Muscle of arm (tissue), 12 donors: ENCODE results near the gene SLC2A9. TPM values are rescaled to one million over a fixed set of nuclear protein-coding genes. Genes with fewer than 3 reads are reported as not detected.
"Not testable (repeated sequence)": the region's sequence is repeated elsewhere in the genome, so short reads cannot be mapped to it uniquely, and the experiment has no call there.

Experiments
- DNase-seq: peaks from one replicate; pipeline ENCODE4 v3.0.0-alpha.2; 2013
- polyA plus RNA-seq, 12 donors: library from polyadenylated mRNA; unstranded; fragments of 120-200 nt; gene quantifications; one replicate each; pipeline ENCODE4 v1.2.1, GENCODE V29; 2013; ENCODE audit not compliant: insufficient read length in 12 of 12

The SLC2A9 gene
- polyA plus RNA-seq, 12 donors = 3.6 to 7.0 (median 4.6) TPM; not detected in 2

- no peak for DNase-seq
Measured at GRCh38 chr4:9999956-10000561, 21.2 kb downstream of the SLC2A9 start.

GRCh38 chr4:9997886-9998285, 23.4 kb downstream of the SLC2A9 start:
- no peak for DNase-seq

- DNase-seq = no peak
Measured at GRCh38 chr4:9996319-9997110, 24.8 kb downstream of the SLC2A9 start.

- no peak for DNase-seq
Measured at GRCh38 chr4:9994246-9994847, 26.9 kb downstream of the SLC2A9 start.

- no peak for DNase-seq
Measured at GRCh38 chr4:9989918-9990635, 31.2 kb downstream of the SLC2A9 start.

- DNase-seq = no peak
Measured at GRCh38 chr4:9988933-9989332, 32.4 kb downstream of the SLC2A9 start.

GRCh38 chr4:9988363-9988749, 32.9 kb downstream of the SLC2A9 start:
- no peak for DNase-seq

GRCh38 chr4:9987749-9988362, 33.4 kb downstream of the SLC2A9 start:
- DNase-seq = no peak

- DNase-seq = no peak
Measured at GRCh38 chr4:9984621-9985020, 36.7 kb downstream of the SLC2A9 start.

GRCh38 chr4:9983211-9983610, 38.1 kb downstream of the SLC2A9 start:
- no peak for DNase-seq

GRCh38 chr4:9981899-9982298, 39.4 kb downstream of the SLC2A9 start:
- DNase-seq = not testable (repeated sequence)

- DNase-seq = no peak
Measured at GRCh38 chr4:9980898-9981297, 40.4 kb downstream of the SLC2A9 start.

GRCh38 chr4:9979101-9979701, 42.1 kb downstream of the SLC2A9 start:
- no peak for DNase-seq

GRCh38 chr4:9977518-9978031, 43.7 kb downstream of the SLC2A9 start:
- no peak for DNase-seq

GRCh38 chr4:9976781-9977180, 44.5 kb downstream of the SLC2A9 start:
- DNase-seq = no peak

GRCh38 chr4:9976293-9976692, 45.0 kb downstream of the SLC2A9 start:
- DNase-seq = no peak

GRCh38 chr4:9971711-9972110, 49.6 kb downstream of the SLC2A9 start:
- no peak for DNase-seq

- DNase-seq = no peak
Measured at GRCh38 chr4:9970399-9971011, 50.8 kb downstream of the SLC2A9 start.

GRCh38 chr4:9969526-9970398, 51.5 kb downstream of the SLC2A9 start:
- no peak for DNase-seq

GRCh38 chr4:9968472-9968871, 52.8 kb downstream of the SLC2A9 start:
- no peak for DNase-seq
